SU-DHL-6 (cell line): ENCODE results near the gene TRIAP1.

Experiments used
- H2AFZ ChIP-seq: fragments of 200-600 bp; sonication (generic); 2 replicates; pipeline ENCODE4 v1.6.1; 2014; ENCODE audit warnings: low read depth, mild to moderate bottlenecking, moderate library complexity, mixed read lengths, antibody characterized with exemption, low read length; ENCODE audit not compliant: severe bottlenecking
- H3F3A ChIP-seq: fragments of 200-600 bp; shearing (Covaris generic); 2 replicates; pipeline ENCODE4 v1.6.0; 2016; ENCODE audit warnings: antibody characterized with exemption, mild to moderate bottlenecking; ENCODE audit not compliant: insufficient read depth
- H3K27ac ChIP-seq: fragments of 200-600 bp; sonication (generic); 2 replicates; pipeline ENCODE4 v1.5.1; 2016; ENCODE audit warnings: low read depth, mild to moderate bottlenecking, low read length, moderate library complexity, mixed read lengths
- H3K27me3 ChIP-seq: fragments of 200-600 bp; sonication (generic), shearing (Covaris generic); 2 replicates; pipeline ENCODE4 v1.6.0; 2014; ENCODE audit warnings: mild to moderate bottlenecking, low read length
- H3K36me3 ChIP-seq: fragments of 200-600 bp; sonication (generic); 2 replicates; pipeline ENCODE4 v1.6.1; 2014; ENCODE audit warnings: mild to moderate bottlenecking, low read length, mixed read lengths
- H3K4me2 ChIP-seq: fragments of 300-600, 200-600 bp; shearing (Covaris generic), sonication (generic); 2 replicates; pipeline ENCODE4 v1.6.0; 2014; ENCODE audit warnings: low read length, low read depth, mild to moderate bottlenecking; ENCODE audit not compliant: poor library complexity, severe bottlenecking
- H3K4me3 ChIP-seq: fragments of 200-600 bp; sonication (generic); 2 replicates; pipeline ENCODE4 v1.5.1; 2014; ENCODE audit warnings: antibody characterized with exemption, low read length, mild to moderate bottlenecking, mixed read lengths; ENCODE audit not compliant: insufficient read depth, poor library complexity, severe bottlenecking
- H3K79me2 ChIP-seq: fragments of 200-600 bp; sonication (generic); 2 replicates; pipeline ENCODE4 v1.6.1; 2014; ENCODE audit warnings: mild to moderate bottlenecking, low read length, moderate library complexity; ENCODE audit not compliant: insufficient read depth
- H3K9ac ChIP-seq: fragments of 200-600 bp; sonication (generic); 2 replicates; pipeline ENCODE4 v1.7.0; 2014; ENCODE audit warnings: mild to moderate bottlenecking, low read length
- H3K9me2 ChIP-seq: fragments of 200-600 bp; sonication (generic); replicated peaks from 2 replicates; pipeline ENCODE4 v1.6.1; 2014; ENCODE audit warnings: low read length; ENCODE audit not compliant: insufficient read depth
- H3K9me3 ChIP-seq: fragments of 200-600 bp; sonication (generic); 2 replicates; pipeline ENCODE4 v1.6.1; 2014; ENCODE audit warnings: low read length, mixed read lengths; ENCODE audit not compliant: insufficient read depth
- H4K20me1 ChIP-seq: fragments of 200-600 bp; sonication (generic); 2 replicates; pipeline ENCODE4 v1.6.1; 2014; ENCODE audit warnings: low read depth, mild to moderate bottlenecking, antibody characterized with exemption, low read length, moderate library complexity, mixed read lengths
- CTCF ChIP-seq: fragments of 200-600 bp; sonication (generic); IDR thresholded peaks from one replicate; pipeline ENCODE4 v1.5.1; 2017; ENCODE audit warnings: antibody characterized with exemption, mild to moderate bottlenecking, low read length, moderate library complexity; ENCODE audit not compliant: insufficient read depth, poor library complexity, severe bottlenecking
- EZH2phosphoT487 ChIP-seq: fragments of 200-600 bp; sonication (generic), shearing (Covaris generic); conservative IDR thresholded peaks from 2 replicates; pipeline ENCODE4 v1.6.1; 2018; ENCODE audit warnings: mild to moderate bottlenecking, antibody characterized with exemption, low read length, moderate library complexity, mixed read lengths

TRIAP1 gene

GRCh38 chr12:120473807-120474615, 27.8 kb upstream of the TRIAP1 start:
- H3K79me2 ChIP-seq = peaks cover 16% of the 10 kb centered on the region
- H3K9me2 ChIP-seq = no peaks in the 10 kb centered on the region
- no peaks in the 10 kb centered on the region for H4K20me1 ChIP-seq
- no peak overlapping the region for H3K27ac ChIP-seq
- H3K27me3 ChIP-seq = no peaks in the 10 kb centered on the region
- no peak overlapping the region for H3K4me2 ChIP-seq
- H3K9ac ChIP-seq = no peak overlapping the region
- no peaks in the 10 kb centered on the region for H3K9me3 ChIP-seq
- H3K4me3 ChIP-seq = no peak overlapping the region
- peaks cover 2% of the 10 kb centered on the region; the same call in 1 of the 2 replicates for H3K36me3 ChIP-seq
- H3F3A ChIP-seq = peaks cover 7% of the 10 kb centered on the region; the same call in 1 of the 2 replicates
- TF ChIP-seq CTCF = no peak
- TF ChIP-seq EZH2phosphoT487 = no peak
- no peak overlapping the region for H2AFZ ChIP-seq

GRCh38 chr12:120472521-120472920, 26.3 kb upstream of the TRIAP1 start:
- no peak overlapping the region for H3K27ac ChIP-seq
- H3K9me3 ChIP-seq = no peaks in the 10 kb centered on the region
- peak overlapping the region; percentile 66 for H3K4me2 ChIP-seq
- H3K9ac ChIP-seq = no peak overlapping the region
- no peaks in the 10 kb centered on the region for H3K27me3 ChIP-seq
- peaks cover 11% of the 10 kb centered on the region; the same call in 1 of the 2 replicates for H3F3A ChIP-seq
- H3K36me3 ChIP-seq = peaks cover 2% of the 10 kb centered on the region; the same call in 1 of the 2 replicates
- H3K79me2 ChIP-seq = peaks cover 30% of the 10 kb centered on the region
- H2AFZ ChIP-seq = no peak overlapping the region
- TF ChIP-seq EZH2phosphoT487 (no peak), CTCF (no peak)
- H3K4me3 ChIP-seq = no peak overlapping the region
- H3K9me2 ChIP-seq = no peaks in the 10 kb centered on the region
- H4K20me1 ChIP-seq = peaks cover 12% of the 10 kb centered on the region

- peaks cover 53% of the 10 kb centered on the region for H3K79me2 ChIP-seq
- H3K27ac ChIP-seq = peak overlapping the region; percentile 62
- no peaks in the 10 kb centered on the region for H3K9me2 ChIP-seq
- TF ChIP-seq EZH2phosphoT487 (no peak), CTCF (no peak)
- peaks cover 28% of the 10 kb centered on the region for H4K20me1 ChIP-seq
- H3K36me3 ChIP-seq = peaks cover 8% of the 10 kb centered on the region; the same call in 1 of the 2 replicates
- H3F3A ChIP-seq = peaks cover 15% of the 10 kb centered on the region; the same call in 1 of the 2 replicates
- H2AFZ ChIP-seq = peak overlapping the region; percentile 87
- peak overlapping the region; percentile 66 for H3K4me2 ChIP-seq
- H3K4me3 ChIP-seq = peak overlapping the region; percentile 84
- no peaks in the 10 kb centered on the region for H3K9me3 ChIP-seq
- no peaks in the 10 kb centered on the region for H3K27me3 ChIP-seq
- peak overlapping the region; percentile 82 for H3K9ac ChIP-seq
These were observed 24.1 kb upstream of the TRIAP1 start for GRCh38 chr12:120470150-120470784.
